ENCODE data around the gene CNTN4. TPM values are rescaled to one million over a fixed set of nuclear protein-coding genes. Genes with fewer than 3 reads are reported as not detected.

Gene CNTN4
- polyA plus RNA-seq, 1 experiment, result not detected

DNA sequence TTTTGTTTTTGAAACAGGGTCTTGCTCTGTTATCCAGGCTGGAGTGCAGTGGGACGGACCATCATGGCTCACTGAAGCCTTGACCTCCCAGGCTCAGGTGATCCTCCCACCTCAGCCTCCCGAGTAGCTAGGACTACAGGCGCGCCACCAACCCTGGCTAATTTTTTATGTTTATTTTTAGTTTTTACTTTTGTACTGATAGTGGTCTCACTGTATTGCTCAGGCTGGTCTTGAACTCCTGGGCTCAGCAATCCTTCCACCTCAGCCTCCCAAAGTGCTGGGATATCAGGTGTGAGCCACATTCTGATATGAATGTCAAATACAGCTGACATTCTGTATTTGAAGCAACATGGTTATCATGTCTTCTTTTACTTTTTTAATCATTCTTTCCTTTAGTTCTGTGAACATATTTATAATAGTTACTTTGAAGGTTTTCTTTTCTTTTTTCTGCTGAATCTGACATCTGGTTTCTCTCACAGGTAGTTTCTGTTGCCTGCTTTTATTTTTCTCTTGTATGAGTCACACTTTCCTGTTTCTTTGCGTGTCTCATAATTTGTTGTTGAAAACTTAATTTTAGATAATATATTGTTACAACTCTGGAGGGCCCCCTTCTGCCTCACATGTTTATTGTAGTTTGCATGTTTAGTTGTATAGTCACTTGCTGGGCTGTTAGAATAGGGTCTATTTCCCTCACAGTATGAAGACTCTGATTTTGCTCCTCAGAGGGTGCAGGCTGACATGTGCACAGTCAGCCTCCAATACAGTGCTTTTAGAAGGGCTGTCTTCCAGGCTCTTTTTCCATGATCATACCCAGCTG lies 8.4 kb upstream of the CNTN4 start:
- POLR2A ChIA-PET, result no interaction called here
- Histone ChIP-seq H3K27me3 (ENCODE audit: control insufficient read depth, insufficient read depth, low read length) (no peaks in the 10 kb centered on the region), H3K36me3 (ENCODE audit: control insufficient read depth, insufficient read depth, low read length) (no peaks in the 10 kb centered on the region), H3K4me3 (ENCODE audit: low read depth, low read length) (no peak overlapping the region)
- TF ChIP-seq, protein P1, sequence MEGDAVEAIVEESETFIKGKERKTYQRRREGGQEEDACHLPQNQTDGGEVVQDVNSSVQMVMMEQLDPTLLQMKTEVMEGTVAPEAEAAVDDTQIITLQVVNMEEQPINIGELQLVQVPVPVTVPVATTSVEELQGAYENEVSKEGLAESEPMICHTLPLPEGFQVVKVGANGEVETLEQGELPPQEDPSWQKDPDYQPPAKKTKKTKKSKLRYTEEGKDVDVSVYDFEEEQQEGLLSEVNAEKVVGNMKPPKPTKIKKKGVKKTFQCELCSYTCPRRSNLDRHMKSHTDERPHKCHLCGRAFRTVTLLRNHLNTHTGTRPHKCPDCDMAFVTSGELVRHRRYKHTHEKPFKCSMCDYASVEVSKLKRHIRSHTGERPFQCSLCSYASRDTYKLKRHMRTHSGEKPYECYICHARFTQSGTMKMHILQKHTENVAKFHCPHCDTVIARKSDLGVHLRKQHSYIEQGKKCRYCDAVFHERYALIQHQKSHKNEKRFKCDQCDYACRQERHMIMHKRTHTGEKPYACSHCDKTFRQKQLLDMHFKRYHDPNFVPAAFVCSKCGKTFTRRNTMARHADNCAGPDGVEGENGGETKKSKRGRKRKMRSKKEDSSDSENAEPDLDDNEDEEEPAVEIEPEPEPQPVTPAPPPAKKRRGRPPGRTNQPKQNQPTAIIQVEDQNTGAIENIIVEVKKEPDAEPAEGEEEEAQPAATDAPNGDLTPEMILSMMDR (IDR thresholded peaks at IDR 0.05; ENCODE audit: insufficient read depth, low read depth, low read length), result no peak
- no peak for DNase-seq (ENCODE audit: low read depth)
- CTCF ChIA-PET, result no interaction called here

DNA sequence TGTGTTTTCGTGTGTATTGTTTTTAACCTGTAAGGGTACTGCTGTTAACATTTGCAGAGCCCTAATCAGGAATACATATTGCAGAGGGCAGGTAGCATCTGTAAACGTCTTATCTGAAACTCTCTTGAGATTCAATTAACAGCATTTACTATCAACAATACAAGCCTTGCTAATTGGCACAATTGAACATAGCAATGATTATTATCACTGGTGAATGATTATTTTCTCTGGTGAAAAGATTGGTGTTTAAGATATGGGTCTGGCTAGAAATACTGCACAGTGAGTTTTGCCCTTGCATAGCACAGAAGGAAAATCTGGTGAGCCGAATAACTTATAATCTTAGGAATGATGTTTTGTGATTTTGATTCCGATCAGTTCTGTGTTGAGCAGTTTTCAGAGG lies 5.9 kb upstream of the CNTN4 start:
- TF ChIP-seq, protein P1 (IDR thresholded peaks at IDR 0.05; ENCODE audit: insufficient read depth, low read depth, low read length), result no peak
- Histone ChIP-seq H3K27me3 (ENCODE audit: control insufficient read depth, insufficient read depth, low read length) (no peaks in the 10 kb centered on the region), H3K36me3 (ENCODE audit: control insufficient read depth, insufficient read depth, low read length) (no peaks in the 10 kb centered on the region), H3K4me3 (ENCODE audit: low read depth, low read length) (no peak overlapping the region)
- ChIA-PET CTCF (no interaction called here), POLR2A (no interaction called here)
- DNase-seq (ENCODE audit: low read depth), result no peak

DNA sequence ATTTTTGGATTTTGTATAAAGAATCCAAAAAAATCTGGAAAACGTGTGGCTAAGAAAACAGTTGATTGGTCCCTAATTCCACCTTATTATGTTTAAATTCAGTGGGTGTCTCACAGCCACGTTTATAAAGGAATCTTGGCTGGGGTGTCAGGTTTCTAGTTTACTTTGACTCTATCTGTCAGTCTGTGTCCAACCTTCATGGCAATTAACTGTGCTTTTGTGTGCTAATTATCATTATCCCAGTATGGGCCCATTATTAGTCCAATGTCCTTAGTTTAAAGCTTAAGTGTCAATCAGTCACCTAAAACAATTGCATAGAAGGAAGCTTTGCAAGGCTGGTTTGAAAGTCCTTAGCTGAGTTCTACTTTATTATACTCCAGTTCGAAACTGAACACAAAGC lies 3.7 kb upstream of the CNTN4 start:
- no peaks in the 10 kb centered on the region for H3K36me3 ChIP-seq (ENCODE audit: control insufficient read depth, insufficient read depth, low read length)
- ChIA-PET CTCF (interaction anchor here (0.6 kb wide), 1 partner anchor 341 kb away, joined by 4 read pairs; no protein-coding TSS in a partner anchor), POLR2A (no interaction called here)
- H3K4me3 ChIP-seq (ENCODE audit: low read depth, low read length), result no peak overlapping the region
- TF ChIP-seq, protein P1 (IDR thresholded peaks at IDR 0.05; ENCODE audit: insufficient read depth, low read depth, low read length), result no peak
- DNase-seq (ENCODE audit: low read depth), result no peak
- no peaks in the 10 kb centered on the region for H3K27me3 ChIP-seq (ENCODE audit: control insufficient read depth, insufficient read depth, low read length)

DNA sequence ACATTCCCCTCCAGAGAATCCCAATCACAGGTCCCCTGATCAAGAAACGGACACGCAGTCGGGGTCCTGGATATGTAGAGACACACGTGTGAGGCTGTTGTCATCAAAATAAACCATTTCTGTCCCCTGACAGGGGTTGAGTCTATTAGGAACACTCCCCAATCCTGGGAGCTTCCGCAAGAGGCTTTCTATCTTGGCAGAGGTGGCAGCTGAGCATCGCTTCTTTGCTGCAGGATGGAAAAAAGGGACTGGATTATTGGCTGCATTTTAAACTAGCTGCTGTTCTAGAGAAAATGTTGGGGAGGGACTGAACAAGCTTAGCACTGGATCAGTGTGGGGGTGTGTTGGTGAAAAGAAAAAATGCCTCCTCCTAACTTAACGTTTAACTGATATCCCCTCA lies 2.5 kb upstream of the CNTN4 start:
- H3K4me3 ChIP-seq (ENCODE audit: low read depth, low read length), result no peak overlapping the region
- DNase-seq (ENCODE audit: low read depth), result no peak
- no peaks in the 10 kb centered on the region for H3K36me3 ChIP-seq (ENCODE audit: control insufficient read depth, insufficient read depth, low read length)
- H3K27me3 ChIP-seq (ENCODE audit: control insufficient read depth, insufficient read depth, low read length), result no peaks in the 10 kb centered on the region
- ChIA-PET CTCF (no interaction called here), POLR2A (no interaction called here)
- TF ChIP-seq, protein P1 (IDR thresholded peaks at IDR 0.05; ENCODE audit: insufficient read depth, low read depth, low read length), result no peak

DNA sequence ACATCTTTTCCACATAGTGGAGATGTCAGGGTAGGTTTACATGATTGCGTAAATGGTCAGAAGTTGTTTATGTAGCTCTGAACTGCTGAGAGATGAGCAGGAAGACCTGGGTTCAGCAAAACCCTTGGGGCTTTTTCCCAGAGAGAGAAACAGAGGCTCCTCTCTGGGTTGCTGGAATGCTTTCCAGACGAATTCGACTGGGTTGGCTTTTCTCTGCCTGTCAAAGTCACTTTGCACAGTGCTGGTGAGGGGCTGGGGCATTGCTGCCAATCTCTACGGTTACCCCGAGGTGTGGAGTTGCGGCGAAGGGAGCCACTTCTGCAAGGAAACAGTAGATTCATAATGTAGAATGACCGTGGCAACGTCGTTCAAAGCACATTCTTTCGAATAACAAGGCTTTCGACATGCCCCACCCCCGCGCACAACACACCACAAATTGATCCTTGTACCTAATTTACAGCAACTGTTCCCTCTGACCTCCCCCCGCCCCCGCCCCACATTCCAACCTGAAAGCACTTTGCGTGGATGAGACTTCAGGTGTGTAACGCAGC lies 950 bp upstream of the CNTN4 start:
- CTCF ChIA-PET, result no interaction called here
- no peak for DNase-seq (ENCODE audit: low read depth)
- no peak overlapping the region for H3K4me3 ChIP-seq (ENCODE audit: low read depth, low read length)
- H3K27me3 ChIP-seq (ENCODE audit: control insufficient read depth, insufficient read depth, low read length), result no peaks in the 10 kb centered on the region
- POLR2A ChIA-PET, result no interaction called here
- TF ChIP-seq, protein P1 (IDR thresholded peaks at IDR 0.05; ENCODE audit: insufficient read depth, low read depth, low read length), result no peak
- H3K36me3 ChIP-seq (ENCODE audit: control insufficient read depth, insufficient read depth, low read length), result no peaks in the 10 kb centered on the region

Data from BJ (cell line).